CD4-positive, CD25-positive, alpha-beta regulatory T cell (primary cell): ENCODE results near the gene TCF7L2. TPM values are rescaled to one million over a fixed set of nuclear protein-coding genes. Genes with fewer than 3 reads are reported as not detected.

Experiments
- ATAC-seq, 2 donors: fragments of 150-1000 bp; cut with Tn5 transposase; one replicate each; pipeline ENCODE4 v1.10.0; 2021; ENCODE audit warnings: low read depth in 2 of 2, moderate number of reproducible peaks in 2 of 2, moderate library complexity in 1 of 2
- DNase-seq, 3 donors: peaks; one replicate each; pipeline versions ENCODE4 v3.0.0 to v3.0.0-alpha.2; 2012 to 2022; ENCODE audit warnings: mixed read lengths in 1 of 3
- H3K27ac ChIP-seq: one replicate; pipeline ENCODE4 v1.7.0; 2013; ENCODE audit warnings: mild to moderate bottlenecking, low read length; ENCODE audit not compliant: insufficient read depth, poor library complexity, severe bottlenecking
- H3K27me3 ChIP-seq: one replicate; pipeline ENCODE4 v1.7.0; 2013; ENCODE audit warnings: low read length; ENCODE audit not compliant: control insufficient read depth, insufficient read depth
- H3K36me3 ChIP-seq: one replicate; pipeline ENCODE4 v1.7.0; 2013; ENCODE audit warnings: mild to moderate bottlenecking, low read length, moderate library complexity; ENCODE audit not compliant: control insufficient read depth, insufficient read depth
- H3K4me1 ChIP-seq: 2 replicates; pipeline ENCODE4 v1.7.0; 2013; ENCODE audit warnings: mild to moderate bottlenecking, low read length; ENCODE audit not compliant: insufficient read depth, control insufficient read depth, poor library complexity, severe bottlenecking
- H3K4me3 ChIP-seq: one replicate; pipeline ENCODE4 v1.7.0; 2013; ENCODE audit warnings: low read depth, mild to moderate bottlenecking, low read length, moderate library complexity
- H3K9me3 ChIP-seq, 2 experiments: 1 replicate in 1 of 2; 2 replicates in 1 of 2; pipeline ENCODE4 v1.7.0; 2013; ENCODE audit warnings: low read length in 2 of 2, mild to moderate bottlenecking in 1 of 2, moderate library complexity in 1 of 2; ENCODE audit not compliant: control insufficient read depth in 2 of 2
- H3K27ac Mint-ChIP-seq, 3 donors: one replicate each; pipeline ENCODE4 v1.8.0; 2020 to 2022; ENCODE audit warnings: mild to moderate bottlenecking in 3 of 3, mixed read lengths in 3 of 3, moderate library complexity in 2 of 3
- H3K27me3 Mint-ChIP-seq: one replicate; pipeline ENCODE4 v1.8.0; 2022; ENCODE audit warnings: mild to moderate bottlenecking, mixed read lengths
- H3K36me3 Mint-ChIP-seq: one replicate; pipeline ENCODE4 v1.8.0; 2020; ENCODE audit warnings: mixed read lengths
- H3K4me1 Mint-ChIP-seq, 4 donors: one replicate each; pipeline ENCODE4 v1.8.0; 2020 to 2022; ENCODE audit warnings: mixed read lengths in 4 of 4, mild to moderate bottlenecking in 1 of 4
- H3K4me3 Mint-ChIP-seq, 4 donors: one replicate each; pipeline ENCODE4 v1.8.0; 2020 to 2022; ENCODE audit warnings: mild to moderate bottlenecking in 4 of 4, mixed read lengths in 4 of 4, moderate library complexity in 3 of 4
- H3K9me3 Mint-ChIP-seq, 7 donors: one replicate each; pipeline ENCODE4 v1.8.0; 2020 to 2022; ENCODE audit warnings: mixed read lengths in 7 of 7, mild to moderate bottlenecking in 3 of 7, moderate library complexity in 2 of 7
- polyA plus RNA-seq, 4 donors: library from polyadenylated mRNA; unstranded; fragments of 300-500 nt; fragmentation: Illumina TruSeq; gene quantifications; one replicate each; pipeline ENCODE4 v1.2.3, GENCODE V29; 2021
- total RNA-seq: library from RNA; stranded (reverse); gene quantifications from one replicate; pipeline ENCODE4 v1.2.3, GENCODE V29; 2022

Gene TCF7L2
- total and polyA plus RNA-seq, 5 donors from 2014 or later = 0.38 to 1.8 (median 0.52) TPM; not detected in 1

DNA sequence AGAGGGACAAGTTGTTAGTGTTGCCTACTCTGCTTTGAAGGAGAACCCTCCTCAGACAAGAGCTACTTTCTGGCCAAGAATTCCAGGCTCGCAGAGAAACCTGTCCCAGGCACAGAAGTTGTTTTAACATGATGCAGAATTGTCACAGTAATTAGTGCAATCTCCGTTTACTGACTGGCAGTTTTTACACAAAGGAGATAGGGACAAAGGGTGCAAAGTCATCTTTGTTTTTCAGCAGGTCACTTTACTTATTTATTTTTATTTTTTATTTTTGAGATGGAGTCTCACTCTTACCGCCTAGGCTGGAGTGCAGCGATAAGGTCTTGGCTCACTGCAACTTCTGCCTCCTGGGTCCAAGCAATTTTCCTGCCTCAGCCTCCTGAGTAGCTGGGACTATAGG is 12.3 kb downstream of the TCF7L2 start:
- no peak overlapping the region for H3K27ac ChIP-seq
- H3K4me3 Mint-ChIP-seq = no peak overlapping the region
- H3K9me3 Mint-ChIP-seq = peaks cover 0 to 2% (median 0%) of the 10 kb centered on the region in 7 donors
- no peak for ATAC-seq
- no peaks in the 10 kb centered on the region for H3K36me3 ChIP-seq
- peaks cover 36% of the 10 kb centered on the region for H3K27me3 Mint-ChIP-seq
- H3K27ac Mint-ChIP-seq = no peak overlapping the region
- no peaks in the 10 kb centered on the region for H3K9me3 ChIP-seq
- no peak overlapping the region for H3K4me3 ChIP-seq
- peaks cover 8% of the 10 kb centered on the region for H3K27me3 ChIP-seq
- H3K4me1 ChIP-seq = no peaks in the 10 kb centered on the region
- H3K4me1 Mint-ChIP-seq = peaks cover 0 to 4% (median under 1%) of the 10 kb centered on the region in 4 donors
- H3K36me3 Mint-ChIP-seq = no peaks in the 10 kb centered on the region
- DNase-seq = no peak

DNA sequence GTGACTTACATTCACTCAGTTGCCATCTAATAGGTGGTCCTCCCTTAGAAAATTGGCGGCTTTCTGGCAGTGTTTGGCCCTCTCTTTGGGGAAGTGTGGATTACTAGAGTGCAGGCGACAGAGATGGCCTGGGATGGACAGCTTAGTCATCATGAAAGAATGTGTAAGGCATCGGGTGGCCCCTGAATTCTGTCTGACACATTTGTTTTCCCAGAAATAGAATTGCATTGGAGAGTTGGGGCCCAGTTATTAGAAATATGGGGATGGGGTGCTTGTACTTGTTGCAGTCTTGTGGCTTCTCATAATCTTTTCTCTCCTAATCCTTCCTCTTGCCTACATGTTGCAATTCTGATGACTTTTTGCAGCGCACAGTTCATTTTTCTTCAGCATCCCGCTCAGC is 13.8 kb downstream of the TCF7L2 start:
- no peaks in the 10 kb centered on the region for H3K9me3 ChIP-seq
- H3K4me1 Mint-ChIP-seq = peaks cover 0 to 4% (median under 1%) of the 10 kb centered on the region in 4 donors
- ATAC-seq = no peak

DNA sequence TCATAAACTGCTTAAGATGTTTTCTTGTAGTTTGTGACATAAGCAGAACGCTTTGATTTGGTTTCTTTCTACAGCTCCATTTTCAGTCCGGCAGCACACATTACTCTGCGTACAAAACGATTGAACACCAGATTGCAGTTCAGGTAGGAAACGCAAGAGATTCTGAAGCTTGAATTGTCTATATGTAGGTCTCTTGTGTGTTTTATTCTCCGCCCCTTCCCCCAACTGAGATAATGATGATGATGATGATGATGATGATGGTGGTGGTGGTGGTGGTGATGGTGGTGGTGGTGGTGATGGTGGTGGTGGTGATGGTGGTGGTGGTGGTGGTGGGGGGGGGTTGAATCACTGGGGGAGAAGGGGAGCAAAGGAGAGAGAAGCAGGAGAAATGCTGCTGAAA is 14.4 kb downstream of the TCF7L2 start:
- Mint-ChIP-seq H3K9me3 (peaks cover 0 to 2% (median 0%) of the 10 kb centered on the region in 7 donors), H3K27me3 (peaks cover 28% of the 10 kb centered on the region)
- ATAC-seq = no peak

More for the DNA sequence above, 13.8 kb downstream of the TCF7L2 start:
- Histone ChIP-seq H3K4me1 (no peaks in the 10 kb centered on the region), H3K27ac (no peak overlapping the region), H3K4me3 (no peak overlapping the region), H3K36me3 (no peaks in the 10 kb centered on the region), H3K27me3 (peaks cover 3% of the 10 kb centered on the region)
- no peak for DNase-seq
- peaks cover 0 to 2% (median 0%) of the 10 kb centered on the region in 7 donors for H3K9me3 Mint-ChIP-seq
- H3K27me3 Mint-ChIP-seq = peaks cover 33% of the 10 kb centered on the region
- H3K36me3 Mint-ChIP-seq = no peaks in the 10 kb centered on the region
- no peak overlapping the region for H3K4me3 Mint-ChIP-seq
- H3K27ac Mint-ChIP-seq = no peak overlapping the region

DNA sequence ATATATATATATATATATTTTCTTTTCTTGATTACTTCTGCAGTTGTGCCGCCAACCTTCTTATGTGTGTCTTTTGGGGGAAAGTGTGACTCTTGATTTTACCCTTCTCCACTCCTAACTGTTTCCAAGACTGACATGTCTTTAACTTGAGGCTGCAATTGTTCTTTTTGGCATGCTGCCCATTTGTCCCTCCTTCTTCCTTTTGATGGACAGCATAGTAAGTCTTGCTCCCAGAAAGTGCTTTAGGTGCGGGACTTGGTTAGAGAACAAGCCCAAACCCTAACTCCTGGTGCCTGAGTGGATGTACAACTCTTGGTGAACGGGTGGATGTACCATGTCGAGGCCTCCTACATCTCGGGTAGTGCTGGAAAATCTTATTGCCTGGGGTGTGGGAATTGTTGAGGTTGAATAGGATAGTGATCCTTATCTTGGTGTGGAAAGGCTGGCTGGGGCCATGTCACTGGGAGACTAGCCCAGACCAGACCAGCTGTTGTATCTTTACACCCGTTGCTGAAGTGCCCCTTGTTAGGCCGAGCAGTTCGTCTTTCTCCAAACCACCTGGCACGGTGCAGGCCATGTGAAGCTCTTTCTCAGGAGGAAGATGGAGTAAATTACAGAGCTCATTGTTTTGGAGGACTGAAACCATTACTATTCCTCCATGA is 16.3 kb downstream of the TCF7L2 start:
- H3K4me1 ChIP-seq = no peaks in the 10 kb centered on the region
- no peak overlapping the region for H3K27ac ChIP-seq
- Mint-ChIP-seq H3K27ac (no peak overlapping the region), H3K27me3 (peaks cover 21% of the 10 kb centered on the region), H3K4me1 (peaks cover 0 to 4% (median 0%) of the 10 kb centered on the region in 4 donors), H3K9me3 (peaks cover 0 to 2% (median 0%) of the 10 kb centered on the region in 7 donors), H3K4me3 (no peak overlapping the region), H3K36me3 (no peaks in the 10 kb centered on the region)
- H3K36me3 ChIP-seq = no peaks in the 10 kb centered on the region
- H3K4me3 ChIP-seq = no peak overlapping the region
- H3K9me3 ChIP-seq = no peaks in the 10 kb centered on the region
- H3K27me3 ChIP-seq = peaks cover 8% of the 10 kb centered on the region
- no peak for ATAC-seq
- DNase-seq = no peak

More for the DNA sequence above, 14.4 kb downstream of the TCF7L2 start:
- no peak overlapping the region for H3K27ac Mint-ChIP-seq
- peaks cover 3% of the 10 kb centered on the region for H3K27me3 ChIP-seq
- H3K36me3 Mint-ChIP-seq = no peaks in the 10 kb centered on the region
- no peaks in the 10 kb centered on the region for H3K9me3 ChIP-seq
- H3K36me3 ChIP-seq = no peaks in the 10 kb centered on the region
- peaks cover 0 to 4% (median 0%) of the 10 kb centered on the region in 4 donors for H3K4me1 Mint-ChIP-seq
- H3K4me1 ChIP-seq = no peaks in the 10 kb centered on the region
- no peak overlapping the region for H3K4me3 ChIP-seq
- DNase-seq = no peak
- H3K27ac ChIP-seq = no peak overlapping the region
- H3K4me3 Mint-ChIP-seq = no peak overlapping the region

DNA sequence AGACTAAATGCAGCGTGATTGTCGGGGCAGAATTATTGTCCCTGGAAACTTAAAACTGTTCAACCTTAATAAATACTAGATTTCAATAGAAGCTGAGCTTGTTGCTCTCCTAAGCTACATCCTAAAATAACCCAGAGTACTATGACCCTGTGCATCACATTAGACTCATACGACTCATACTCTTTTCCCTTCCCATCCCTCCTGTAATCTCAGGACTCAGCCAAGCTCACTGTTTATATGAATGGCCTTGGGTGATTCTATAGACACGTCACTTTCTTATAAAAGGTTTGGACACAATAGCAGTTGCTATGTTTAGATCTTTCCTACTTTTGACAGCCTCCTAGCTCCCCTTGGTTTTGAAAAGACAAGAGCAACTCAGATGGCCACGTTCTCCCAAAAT is 17.2 kb downstream of the TCF7L2 start:
- H3K4me3 ChIP-seq = no peak overlapping the region
- H3K27ac Mint-ChIP-seq = no peak overlapping the region
- H3K27me3 Mint-ChIP-seq = peaks cover 13% of the 10 kb centered on the region
- H3K27me3 ChIP-seq = peaks cover 8% of the 10 kb centered on the region
- H3K36me3 ChIP-seq = no peaks in the 10 kb centered on the region
- H3K4me1 Mint-ChIP-seq = no peaks in the 10 kb centered on the region
- peaks cover 0 to 2% (median 0%) of the 10 kb centered on the region in 7 donors for H3K9me3 Mint-ChIP-seq
- H3K36me3 Mint-ChIP-seq = no peaks in the 10 kb centered on the region
- no peak overlapping the region for H3K4me3 Mint-ChIP-seq
- ATAC-seq (no peak), DNase-seq (no peak)
- H3K27ac ChIP-seq = no peak overlapping the region
- no peaks in the 10 kb centered on the region for H3K9me3 ChIP-seq
- no peaks in the 10 kb centered on the region for H3K4me1 ChIP-seq

DNA sequence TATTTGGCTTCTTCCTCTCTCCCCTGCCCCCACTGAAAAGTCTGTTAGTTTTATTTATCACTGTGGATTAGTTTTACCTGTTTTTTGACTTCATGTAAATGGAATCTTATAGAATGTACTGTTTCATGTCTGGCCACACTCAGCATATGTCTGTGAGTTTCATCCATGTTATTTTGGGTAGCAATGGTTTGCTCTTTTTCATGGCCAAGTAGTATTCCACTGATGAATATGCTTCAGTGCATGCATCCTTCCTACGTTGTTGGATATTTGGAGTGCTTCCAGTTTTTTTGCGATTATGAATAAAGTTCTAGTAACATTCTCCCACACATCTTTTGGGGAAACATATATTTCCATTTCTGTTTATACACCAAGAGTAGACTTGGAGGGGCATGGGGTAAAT is 19.1 kb downstream of the TCF7L2 start:
- Histone ChIP-seq H3K9me3 (no peaks in the 10 kb centered on the region), H3K27me3 (peaks cover 6% of the 10 kb centered on the region), H3K27ac (no peak overlapping the region), H3K4me3 (no peak overlapping the region), H3K4me1 (no peaks in the 10 kb centered on the region), H3K36me3 (no peaks in the 10 kb centered on the region)
- Mint-ChIP-seq H3K27me3 (peaks cover 8% of the 10 kb centered on the region), H3K4me3 (no peak overlapping the region), H3K36me3 (no peaks in the 10 kb centered on the region), H3K27ac (no peak overlapping the region), H3K4me1 (no peaks in the 10 kb centered on the region), H3K9me3 (peaks cover 0 to 2% (median 0%) of the 10 kb centered on the region in 7 donors)
- ATAC-seq (no peak), DNase-seq (no peak)

- Histone ChIP-seq H3K36me3 (no peaks in the 10 kb centered on the region), H3K27me3 (peaks cover 6% of the 10 kb centered on the region), H3K9me3 (no peaks in the 10 kb centered on the region), H3K27ac (no peak overlapping the region), H3K4me1 (no peaks in the 10 kb centered on the region), H3K4me3 (no peak overlapping the region)
- DNase-seq = no peak
- ATAC-seq = no peak
- Mint-ChIP-seq H3K4me3 (no peak overlapping the region), H3K27ac (no peak overlapping the region), H3K36me3 (no peaks in the 10 kb centered on the region), H3K9me3 (peaks cover 0 to 2% (median 0%) of the 10 kb centered on the region in 7 donors), H3K27me3 (peaks cover 4% of the 10 kb centered on the region), H3K4me1 (no peaks in the 10 kb centered on the region)
Measured at GRCh38 chr10:112969542-112969941, 19.5 kb downstream of the TCF7L2 start.

DNA sequence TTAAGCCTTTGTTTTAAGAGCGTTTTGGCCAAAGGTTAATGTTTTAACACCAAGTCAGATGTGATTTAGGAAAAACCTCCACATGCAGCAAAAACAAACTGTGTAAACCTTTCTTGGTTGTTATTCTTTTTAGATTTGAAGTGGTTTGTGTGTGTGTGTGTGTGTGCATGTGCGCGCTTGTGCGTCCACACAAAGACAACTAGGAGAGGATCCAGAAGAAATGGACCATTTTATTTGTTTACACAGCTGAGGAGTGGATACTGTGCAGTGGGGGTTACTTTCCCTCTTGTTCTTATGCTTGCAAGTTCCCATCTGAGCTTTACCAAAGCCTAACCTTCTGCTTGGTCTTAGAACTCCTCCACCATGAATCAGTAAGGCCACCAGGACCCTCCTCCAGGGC is 20.0 kb downstream of the TCF7L2 start:
- no peaks in the 10 kb centered on the region for H3K4me1 Mint-ChIP-seq
- Histone ChIP-seq H3K36me3 (no peaks in the 10 kb centered on the region), H3K9me3 (no peaks in the 10 kb centered on the region), H3K4me3 (no peak overlapping the region), H3K4me1 (no peaks in the 10 kb centered on the region), H3K27me3 (peaks cover 6% of the 10 kb centered on the region), H3K27ac (no peak overlapping the region)
- peaks cover 5% of the 10 kb centered on the region for H3K27me3 Mint-ChIP-seq
- H3K36me3 Mint-ChIP-seq = peaks cover 2% of the 10 kb centered on the region
- ATAC-seq (no peak), DNase-seq (no peak)
- no peak overlapping the region for H3K27ac Mint-ChIP-seq
- peaks cover 0 to 1% (median 0%) of the 10 kb centered on the region in 7 donors for H3K9me3 Mint-ChIP-seq
- no peak overlapping the region for H3K4me3 Mint-ChIP-seq
